Measurements from ENCODE around the gene PPP1R12B.
A peak's percentile ranks its signal among the peaks of the same experiment; 100 is the strongest.

PPP1R12B gene

GRCh38 chr1:202348509-202349205, at the start of gene PPP1R12B:
PPP1R12B (plus strand) TSS chr1:202348699; CDS start chr1:202348852, 153 bp downstream.
- DNase-seq (ENCODE audit: low spot score), result peak; percentile 92

GRCh38 chr1:202302166-202302565, 46.3 kb upstream of the PPP1R12B start:
- DNase-seq (ENCODE audit: low spot score), result no peak

- DNase-seq (ENCODE audit: low spot score), result no peak
Measured at GRCh38 chr1:202304375-202304774, 44.1 kb upstream of the PPP1R12B start.

DNA sequence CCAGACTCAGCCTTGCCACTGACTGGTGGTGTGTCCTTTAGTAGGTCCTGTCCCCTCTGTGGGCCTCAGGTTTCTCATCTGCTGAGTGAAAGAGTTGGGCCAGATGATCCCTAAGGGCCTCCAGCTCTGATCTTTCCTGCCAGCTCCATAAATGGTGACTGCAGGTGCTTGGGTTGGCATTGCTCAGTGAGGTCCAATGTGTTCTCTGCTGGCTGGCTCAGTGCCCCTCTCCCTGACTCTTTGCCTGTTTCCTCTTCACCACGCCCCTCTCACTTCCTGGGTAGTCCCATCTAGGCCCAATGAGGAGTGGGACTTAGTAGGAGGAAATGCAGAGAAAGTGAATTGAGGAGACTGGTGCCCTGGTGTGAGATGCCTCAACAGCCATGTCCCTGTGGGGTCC, 43.3 kb upstream of the PPP1R12B start:
- no peak for DNase-seq (ENCODE audit: low spot score)

- DNase-seq (ENCODE audit: low spot score), result no peak
Measured at GRCh38 chr1:202306535-202307345, 41.8 kb upstream of the PPP1R12B start.

DNA sequence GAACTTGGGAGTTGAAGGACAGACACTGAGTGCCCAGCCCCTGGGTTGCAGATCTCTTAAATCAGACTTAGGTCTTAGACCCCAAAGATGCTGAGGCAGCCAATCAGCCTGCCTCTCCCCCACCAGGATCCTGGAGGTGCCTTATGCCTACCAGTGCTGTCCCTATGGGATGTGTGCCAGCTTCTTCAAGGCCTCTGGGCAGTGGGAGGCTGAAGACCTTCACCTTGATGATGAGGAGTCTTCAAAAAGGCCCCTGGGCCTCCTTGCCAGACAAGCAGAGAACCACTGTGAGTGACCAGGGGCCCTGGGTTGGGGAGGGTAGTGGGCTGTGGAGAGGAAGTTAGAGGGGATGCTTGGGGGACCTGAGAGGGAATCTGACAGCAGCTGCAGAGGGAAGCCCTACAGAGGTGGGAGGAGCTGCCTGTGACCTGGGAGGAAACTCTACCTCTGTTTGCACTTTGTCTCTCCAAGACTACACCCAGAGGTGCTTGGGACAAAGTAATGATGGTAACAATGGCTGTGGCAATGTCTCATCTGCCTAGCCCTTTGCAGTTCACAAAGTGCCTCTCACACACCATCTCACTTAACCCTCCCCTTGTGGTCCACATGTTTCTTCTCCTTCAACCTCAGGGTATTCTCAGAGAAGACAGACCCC, 38.3 kb upstream of the PPP1R12B start:
- DNase-seq (ENCODE audit: low spot score), result no peak

- DNase-seq (ENCODE audit: low spot score), result no peak
Measured at GRCh38 chr1:202310746-202311145, 37.8 kb upstream of the PPP1R12B start.

- DNase-seq (ENCODE audit: low spot score), result no peak
Measured at GRCh38 chr1:202311875-202312635, 36.4 kb upstream of the PPP1R12B start.

GRCh38 chr1:202315576-202316168, 32.8 kb upstream of the PPP1R12B start:
- DNase-seq (ENCODE audit: low spot score), result peak; percentile 85

DNA sequence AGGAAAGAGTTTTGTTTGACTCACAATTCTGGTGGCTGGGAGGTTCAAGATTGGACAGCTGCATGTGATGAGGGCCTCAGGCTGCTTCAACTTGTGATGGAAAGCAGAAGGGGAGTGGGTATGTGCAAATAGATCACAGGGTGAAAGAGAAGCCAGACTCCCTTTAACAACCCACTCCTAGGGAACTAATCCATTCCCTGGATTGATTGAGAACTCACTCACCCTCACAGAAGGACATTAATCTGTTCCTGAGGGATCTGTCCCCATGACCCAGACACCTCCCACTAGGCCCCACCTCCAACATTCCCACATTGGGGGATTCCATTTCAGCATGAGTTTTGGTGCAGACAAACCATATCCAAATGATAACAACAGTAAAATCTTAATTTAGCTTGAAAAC, 32.3 kb upstream of the PPP1R12B start:
- DNase-seq (ENCODE audit: low spot score), result no peak

DNA sequence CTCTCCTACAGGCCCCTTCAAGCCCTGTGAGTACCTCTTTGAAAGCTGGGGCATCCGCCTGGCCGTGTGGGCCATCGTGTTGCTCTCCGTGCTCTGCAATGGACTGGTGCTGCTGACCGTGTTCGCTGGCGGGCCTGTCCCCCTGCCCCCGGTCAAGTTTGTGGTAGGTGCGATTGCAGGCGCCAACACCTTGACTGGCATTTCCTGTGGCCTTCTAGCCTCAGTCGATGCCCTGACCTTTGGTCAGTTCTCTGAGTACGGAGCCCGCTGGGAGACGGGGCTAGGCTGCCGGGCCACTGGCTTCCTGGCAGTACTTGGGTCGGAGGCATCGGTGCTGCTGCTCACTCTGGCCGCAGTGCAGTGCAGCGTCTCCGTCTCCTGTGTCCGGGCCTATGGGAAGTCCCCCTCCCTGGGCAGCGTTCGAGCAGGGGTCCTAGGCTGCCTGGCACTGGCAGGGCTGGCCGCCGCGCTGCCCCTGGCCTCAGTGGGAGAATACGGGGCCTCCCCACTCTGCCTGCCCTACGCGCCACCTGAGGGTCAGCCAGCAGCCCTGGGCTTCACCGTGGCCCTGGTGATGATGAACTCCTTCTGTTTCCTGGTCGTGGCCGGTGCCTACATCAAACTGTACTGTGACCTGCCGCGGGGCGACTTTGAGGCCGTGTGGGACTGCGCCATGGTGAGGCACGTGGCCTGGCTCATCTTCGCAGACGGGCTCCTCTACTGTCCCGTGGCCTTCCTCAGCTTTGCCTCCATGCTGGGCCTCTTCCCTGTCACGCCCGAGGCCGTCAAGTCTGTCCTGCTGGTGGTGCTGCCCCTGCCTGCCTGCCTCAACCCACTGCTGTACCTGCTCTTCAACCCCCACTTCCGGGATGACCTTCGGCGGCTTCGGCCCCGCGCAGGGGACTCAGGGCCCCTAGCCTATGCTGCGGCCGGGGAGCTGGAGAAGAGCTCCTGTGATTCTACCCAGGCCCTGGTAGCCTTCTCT, 30.3 kb upstream of the PPP1R12B start:
- no peak for DNase-seq (ENCODE audit: low spot score)

- DNase-seq (ENCODE audit: low spot score), result no peak
Measured at GRCh38 chr1:202319381-202320080, 29.0 kb upstream of the PPP1R12B start.

GRCh38 chr1:202320081-202320405, 28.5 kb upstream of the PPP1R12B start:
- no peak for DNase-seq (ENCODE audit: low spot score)

DNA sequence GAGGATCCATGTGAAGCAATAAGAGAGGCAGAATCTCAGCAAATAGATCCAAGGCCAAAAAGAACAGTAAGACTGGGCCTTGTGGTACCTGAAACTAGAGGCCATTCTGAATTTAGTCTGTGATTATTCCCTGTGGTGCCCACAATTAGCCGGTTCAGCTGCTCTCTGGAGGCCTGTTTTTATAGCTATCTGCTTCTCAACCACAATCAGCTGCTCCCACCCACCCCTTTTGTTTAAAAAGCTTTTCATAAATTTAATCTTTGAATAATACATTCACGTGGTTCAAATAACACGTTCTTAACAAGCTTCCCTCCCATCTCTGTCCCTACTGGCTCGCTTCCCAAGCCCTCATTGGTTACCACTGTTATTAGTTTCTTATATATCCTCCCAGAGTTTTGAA, 24.8 kb upstream of the PPP1R12B start:
- DNase-seq (ENCODE audit: low spot score), result no peak

- no peak for DNase-seq (ENCODE audit: low spot score)
Measured at GRCh38 chr1:202324646-202325045, 23.9 kb upstream of the PPP1R12B start.

GRCh38 chr1:202329891-202330290, 18.6 kb upstream of the PPP1R12B start:
- DNase-seq (ENCODE audit: low spot score), result no peak

DNA sequence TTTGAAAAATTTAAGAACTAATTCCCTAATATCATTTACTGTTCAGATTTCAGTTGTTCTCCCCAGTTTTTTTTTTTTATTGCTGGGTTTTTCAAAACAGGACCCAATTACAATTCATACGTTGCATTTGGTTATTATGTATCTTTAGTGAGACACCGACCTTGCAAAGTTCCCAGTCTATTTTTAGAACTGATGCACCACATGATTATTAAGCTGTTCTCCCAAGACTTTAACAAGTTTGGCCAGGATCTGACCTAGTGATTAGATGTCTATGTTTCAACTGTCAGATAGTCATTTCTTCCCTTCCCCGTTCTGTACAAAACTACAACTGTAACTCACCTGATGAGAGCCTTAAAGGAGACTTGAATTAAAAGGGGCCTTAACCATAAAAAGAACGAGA, 14.6 kb upstream of the PPP1R12B start:
- no peak for DNase-seq (ENCODE audit: low spot score)

DNA sequence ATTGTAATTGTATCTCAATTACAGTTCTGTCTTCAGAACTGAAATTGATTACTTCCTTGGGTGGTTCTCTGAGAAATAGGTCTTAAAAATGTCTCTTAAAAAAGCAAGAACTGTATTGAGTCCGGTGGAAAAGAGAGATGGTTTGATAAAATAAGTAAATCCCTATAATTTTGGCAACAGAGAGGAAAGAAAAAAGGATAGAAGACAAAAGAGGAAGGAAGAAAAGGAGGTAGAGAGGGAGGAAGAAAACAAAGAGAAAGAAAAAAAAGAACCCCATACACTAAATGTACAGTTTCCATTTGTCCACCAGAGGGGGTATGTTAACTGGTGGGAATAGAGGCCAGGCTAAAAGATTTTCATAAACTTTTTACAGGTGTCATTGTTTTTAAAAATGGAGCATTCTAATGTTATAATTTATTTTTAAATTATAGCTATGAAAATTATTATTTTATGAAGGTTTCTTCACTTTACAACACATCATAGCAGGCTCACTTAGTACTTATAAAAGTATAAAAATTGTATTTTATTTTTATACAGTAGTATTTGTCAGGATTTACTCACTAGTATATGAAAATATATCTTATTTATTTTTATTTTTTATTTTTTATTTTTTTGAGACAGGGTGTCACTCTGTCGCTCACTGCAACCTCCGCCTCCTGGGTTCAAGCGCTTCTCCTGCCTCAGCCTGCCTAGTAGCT, 4.7 kb upstream of the PPP1R12B start:
- DNase-seq (ENCODE audit: low spot score), result no peak

DNA sequence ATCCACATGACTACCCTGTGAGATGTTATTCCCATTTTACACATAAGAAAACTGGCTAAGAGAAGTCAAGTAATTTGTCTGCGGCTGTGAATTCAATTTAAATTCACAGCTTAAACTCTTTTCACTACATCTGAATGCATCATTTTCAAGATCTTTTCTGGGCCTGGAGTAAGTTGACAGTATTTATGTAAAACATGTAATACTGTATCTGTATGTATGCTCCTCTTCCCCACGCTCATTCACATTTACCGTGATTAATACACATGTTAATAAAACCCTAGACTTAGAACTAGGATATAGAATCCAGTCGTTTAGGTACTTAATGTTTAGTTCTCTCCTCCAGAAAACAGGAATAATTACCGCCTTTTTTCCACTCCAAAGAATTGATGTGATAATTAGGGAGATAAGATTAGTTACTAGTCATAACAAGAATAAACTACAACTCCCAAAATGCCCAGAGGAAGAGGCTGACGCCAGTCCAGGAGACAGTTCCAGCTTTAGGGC, 442 bp upstream of the PPP1R12B start:
- DNase-seq (ENCODE audit: low spot score), result no peak
